Type B pancreatic cell (in vitro differentiated cells): ENCODE measurements around the gene KRT16. TPM values are rescaled to one million over a fixed set of nuclear protein-coding genes. Genes with fewer than 3 reads are reported as not detected.

Experiments
- DNase-seq: peaks from one replicate; pipeline ENCODE4 v3.0.0; 2021; ENCODE audit warnings: mixed read lengths; ENCODE audit not compliant: unreplicated experiment; ENCODE audit errors: extremely low spot score
- H3K27ac Mint-ChIP-seq: 2 replicates; pipeline ENCODE4 v1.8.0; 2021; ENCODE audit warnings: mild to moderate bottlenecking, mixed read lengths
- H3K27me3 Mint-ChIP-seq: 2 replicates; pipeline ENCODE4 v1.8.0; 2021; ENCODE audit warnings: mixed read lengths
- H3K36me3 Mint-ChIP-seq: 2 replicates; pipeline ENCODE4 v1.8.0; 2021; ENCODE audit warnings: mixed read lengths
- H3K4me1 Mint-ChIP-seq: one replicate; pipeline ENCODE4 v1.8.0; 2021; ENCODE audit warnings: mixed read lengths; ENCODE audit not compliant: unreplicated experiment
- H3K4me3 Mint-ChIP-seq: 2 replicates; pipeline ENCODE4 v1.8.0; 2021; ENCODE audit warnings: mild to moderate bottlenecking, mixed read lengths
- H3K9me3 Mint-ChIP-seq: 2 replicates; pipeline ENCODE4 v1.8.0; 2021; ENCODE audit warnings: mixed read lengths
- CTCF ChIP-seq: fragments of 200-600 bp; sonication (generic); conservative IDR thresholded peaks from 2 replicates; pipeline ENCODE4 v1.5.0; 2021; ENCODE audit warnings: antibody characterized with exemption, mild to moderate bottlenecking
- total RNA-seq: library from RNA; stranded (reverse); gene quantifications from 2 replicates; pipeline ENCODE4 v1.2.1, GENCODE V29; 2021; ENCODE audit warnings: low replicate concordance

KRT16 gene
- total RNA-seq, 1 donor from 2014 or later: 1.5 TPM

GRCh38 chr17:41639492-41640473 lies 27.2 kb upstream of the KRT16 start:
- Mint-ChIP-seq H3K36me3 (no peaks in the 10 kb centered on the region), H3K4me1 (peaks cover 10% of the 10 kb centered on the region), H3K27ac (no peak overlapping the region), H3K27me3 (no peaks in the 10 kb centered on the region), H3K4me3 (no peak overlapping the region), H3K9me3 (no peaks in the 10 kb centered on the region)
- no peak for TF ChIP-seq CTCF
- DNase-seq: no peak

- Mint-ChIP-seq H3K4me3 (no peak overlapping the region), H3K27ac (no peak overlapping the region)
These were observed 26.4 kb upstream of the KRT16 start for GRCh38 chr17:41638941-41639340.

GRCh38 chr17:41638194-41638593 lies 25.6 kb upstream of the KRT16 start:
- Mint-ChIP-seq H3K4me3 (no peak overlapping the region), H3K27me3 (no peaks in the 10 kb centered on the region), H3K4me1 (peaks cover 10% of the 10 kb centered on the region), H3K36me3 (no peaks in the 10 kb centered on the region), H3K9me3 (no peaks in the 10 kb centered on the region), H3K27ac (no peak overlapping the region)
- TF ChIP-seq CTCF: no peak
- no peak for DNase-seq

More at GRCh38 chr17:41638941-41639340, 26.4 kb upstream of the KRT16 start:
- no peaks in the 10 kb centered on the region for H3K27me3 Mint-ChIP-seq
- H3K9me3 Mint-ChIP-seq: no peaks in the 10 kb centered on the region
- no peak for TF ChIP-seq CTCF
- H3K36me3 Mint-ChIP-seq: no peaks in the 10 kb centered on the region
- no peak for DNase-seq
- H3K4me1 Mint-ChIP-seq: peaks cover 10% of the 10 kb centered on the region

- no peaks in the 10 kb centered on the region for H3K9me3 Mint-ChIP-seq
- no peaks in the 10 kb centered on the region for H3K27me3 Mint-ChIP-seq
- H3K4me3 Mint-ChIP-seq: no peak overlapping the region
- TF ChIP-seq CTCF: no peak
- H3K36me3 Mint-ChIP-seq: no peaks in the 10 kb centered on the region
- DNase-seq: no peak
- H3K4me1 Mint-ChIP-seq: peaks cover 10% of the 10 kb centered on the region
- H3K27ac Mint-ChIP-seq: no peak overlapping the region
These were observed 24.1 kb upstream of the KRT16 start for GRCh38 chr17:41636652-41637051.

GRCh38 chr17:41635121-41636097 lies 22.8 kb upstream of the KRT16 start:
- DNase-seq: no peak
- Mint-ChIP-seq H3K9me3 (no peaks in the 10 kb centered on the region), H3K27me3 (no peaks in the 10 kb centered on the region), H3K27ac (no peak overlapping the region), H3K4me3 (no peak overlapping the region), H3K4me1 (peaks cover 15% of the 10 kb centered on the region), H3K36me3 (no peaks in the 10 kb centered on the region)
- no peak for TF ChIP-seq CTCF
